ENCODE data around the gene MICALL2.

DNA sequence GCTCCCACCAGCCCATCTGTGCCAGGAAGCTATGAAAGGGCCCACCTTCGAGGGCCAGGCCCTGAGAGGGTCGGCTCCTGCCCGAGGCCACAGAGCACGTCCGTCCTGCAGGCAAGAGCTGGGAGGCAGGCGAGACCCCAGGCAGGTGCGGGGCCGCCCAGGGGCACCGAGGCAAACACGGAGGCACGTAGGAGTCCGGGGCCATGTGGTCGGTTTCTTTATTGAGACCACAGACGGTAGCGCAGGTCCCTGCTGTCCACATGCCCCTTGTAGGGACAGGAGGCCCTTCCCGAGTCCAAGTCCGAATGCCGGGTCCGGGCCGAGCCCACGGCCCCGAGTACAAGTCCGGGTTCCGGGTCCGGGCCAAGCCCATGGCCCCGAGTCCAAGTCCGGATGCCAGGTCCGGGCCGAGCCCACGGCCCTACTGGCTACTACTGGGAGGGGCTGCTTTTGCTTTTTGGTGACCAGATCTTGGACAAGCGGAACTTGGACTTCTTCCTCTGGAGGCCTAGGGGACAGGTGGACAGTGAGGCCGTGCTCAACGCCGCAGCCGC is 25.0 kb downstream of the MICALL2 start:
- TF ChIP-seq, protein P1, sequence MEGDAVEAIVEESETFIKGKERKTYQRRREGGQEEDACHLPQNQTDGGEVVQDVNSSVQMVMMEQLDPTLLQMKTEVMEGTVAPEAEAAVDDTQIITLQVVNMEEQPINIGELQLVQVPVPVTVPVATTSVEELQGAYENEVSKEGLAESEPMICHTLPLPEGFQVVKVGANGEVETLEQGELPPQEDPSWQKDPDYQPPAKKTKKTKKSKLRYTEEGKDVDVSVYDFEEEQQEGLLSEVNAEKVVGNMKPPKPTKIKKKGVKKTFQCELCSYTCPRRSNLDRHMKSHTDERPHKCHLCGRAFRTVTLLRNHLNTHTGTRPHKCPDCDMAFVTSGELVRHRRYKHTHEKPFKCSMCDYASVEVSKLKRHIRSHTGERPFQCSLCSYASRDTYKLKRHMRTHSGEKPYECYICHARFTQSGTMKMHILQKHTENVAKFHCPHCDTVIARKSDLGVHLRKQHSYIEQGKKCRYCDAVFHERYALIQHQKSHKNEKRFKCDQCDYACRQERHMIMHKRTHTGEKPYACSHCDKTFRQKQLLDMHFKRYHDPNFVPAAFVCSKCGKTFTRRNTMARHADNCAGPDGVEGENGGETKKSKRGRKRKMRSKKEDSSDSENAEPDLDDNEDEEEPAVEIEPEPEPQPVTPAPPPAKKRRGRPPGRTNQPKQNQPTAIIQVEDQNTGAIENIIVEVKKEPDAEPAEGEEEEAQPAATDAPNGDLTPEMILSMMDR (tag by site-specific recombination; IDR thresholded peaks at IDR 0.05) = no peak
- TF ChIP-seq YY1 (tag by site-specific recombination; IDR thresholded peaks at IDR 0.05) (no peak), ZNF707 (tag by site-specific recombination; IDR thresholded peaks at IDR 0.05) (no peak), ZNF341 (tag by site-specific recombination; IDR thresholded peaks at IDR 0.05; ENCODE audit: low read depth) (no peak), RBAK (tag by site-specific recombination; IDR thresholded peaks at IDR 0.05) (no peak), ZNF335 (tag by site-specific recombination; conservative IDR thresholded peaks at IDR 0.05) (no peak), ZNF184 (tag by site-specific recombination; IDR thresholded peaks at IDR 0.05) (no peak), SETDB1 (IDR thresholded peaks at IDR 0.05; ENCODE audit: insufficient read length, low read length) (no peak), ZNF10 (tag by site-specific recombination; IDR thresholded peaks at IDR 0.05) (no peak)
- TF ChIP-seq, protein P2, sequence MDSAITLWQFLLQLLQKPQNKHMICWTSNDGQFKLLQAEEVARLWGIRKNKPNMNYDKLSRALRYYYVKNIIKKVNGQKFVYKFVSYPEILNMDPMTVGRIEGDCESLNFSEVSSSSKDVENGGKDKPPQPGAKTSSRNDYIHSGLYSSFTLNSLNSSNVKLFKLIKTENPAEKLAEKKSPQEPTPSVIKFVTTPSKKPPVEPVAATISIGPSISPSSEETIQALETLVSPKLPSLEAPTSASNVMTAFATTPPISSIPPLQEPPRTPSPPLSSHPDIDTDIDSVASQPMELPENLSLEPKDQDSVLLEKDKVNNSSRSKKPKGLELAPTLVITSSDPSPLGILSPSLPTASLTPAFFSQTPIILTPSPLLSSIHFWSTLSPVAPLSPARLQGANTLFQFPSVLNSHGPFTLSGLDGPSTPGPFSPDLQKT (IDR thresholded peaks at IDR 0.05; ENCODE audit: borderline replicate concordance, low read depth, low read length) = no peak
- TF ChIP-seq, protein P3, sequence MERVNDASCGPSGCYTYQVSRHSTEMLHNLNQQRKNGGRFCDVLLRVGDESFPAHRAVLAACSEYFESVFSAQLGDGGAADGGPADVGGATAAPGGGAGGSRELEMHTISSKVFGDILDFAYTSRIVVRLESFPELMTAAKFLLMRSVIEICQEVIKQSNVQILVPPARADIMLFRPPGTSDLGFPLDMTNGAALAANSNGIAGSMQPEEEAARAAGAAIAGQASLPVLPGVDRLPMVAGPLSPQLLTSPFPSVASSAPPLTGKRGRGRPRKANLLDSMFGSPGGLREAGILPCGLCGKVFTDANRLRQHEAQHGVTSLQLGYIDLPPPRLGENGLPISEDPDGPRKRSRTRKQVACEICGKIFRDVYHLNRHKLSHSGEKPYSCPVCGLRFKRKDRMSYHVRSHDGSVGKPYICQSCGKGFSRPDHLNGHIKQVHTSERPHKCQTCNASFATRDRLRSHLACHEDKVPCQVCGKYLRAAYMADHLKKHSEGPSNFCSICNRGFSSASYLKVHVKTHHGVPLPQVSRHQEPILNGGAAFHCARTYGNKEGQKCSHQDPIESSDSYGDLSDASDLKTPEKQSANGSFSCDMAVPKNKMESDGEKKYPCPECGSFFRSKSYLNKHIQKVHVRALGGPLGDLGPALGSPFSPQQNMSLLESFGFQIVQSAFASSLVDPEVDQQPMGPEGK (tag by site-specific recombination; IDR thresholded peaks at IDR 0.05) = no peak
- TF ChIP-seq, protein P4, sequence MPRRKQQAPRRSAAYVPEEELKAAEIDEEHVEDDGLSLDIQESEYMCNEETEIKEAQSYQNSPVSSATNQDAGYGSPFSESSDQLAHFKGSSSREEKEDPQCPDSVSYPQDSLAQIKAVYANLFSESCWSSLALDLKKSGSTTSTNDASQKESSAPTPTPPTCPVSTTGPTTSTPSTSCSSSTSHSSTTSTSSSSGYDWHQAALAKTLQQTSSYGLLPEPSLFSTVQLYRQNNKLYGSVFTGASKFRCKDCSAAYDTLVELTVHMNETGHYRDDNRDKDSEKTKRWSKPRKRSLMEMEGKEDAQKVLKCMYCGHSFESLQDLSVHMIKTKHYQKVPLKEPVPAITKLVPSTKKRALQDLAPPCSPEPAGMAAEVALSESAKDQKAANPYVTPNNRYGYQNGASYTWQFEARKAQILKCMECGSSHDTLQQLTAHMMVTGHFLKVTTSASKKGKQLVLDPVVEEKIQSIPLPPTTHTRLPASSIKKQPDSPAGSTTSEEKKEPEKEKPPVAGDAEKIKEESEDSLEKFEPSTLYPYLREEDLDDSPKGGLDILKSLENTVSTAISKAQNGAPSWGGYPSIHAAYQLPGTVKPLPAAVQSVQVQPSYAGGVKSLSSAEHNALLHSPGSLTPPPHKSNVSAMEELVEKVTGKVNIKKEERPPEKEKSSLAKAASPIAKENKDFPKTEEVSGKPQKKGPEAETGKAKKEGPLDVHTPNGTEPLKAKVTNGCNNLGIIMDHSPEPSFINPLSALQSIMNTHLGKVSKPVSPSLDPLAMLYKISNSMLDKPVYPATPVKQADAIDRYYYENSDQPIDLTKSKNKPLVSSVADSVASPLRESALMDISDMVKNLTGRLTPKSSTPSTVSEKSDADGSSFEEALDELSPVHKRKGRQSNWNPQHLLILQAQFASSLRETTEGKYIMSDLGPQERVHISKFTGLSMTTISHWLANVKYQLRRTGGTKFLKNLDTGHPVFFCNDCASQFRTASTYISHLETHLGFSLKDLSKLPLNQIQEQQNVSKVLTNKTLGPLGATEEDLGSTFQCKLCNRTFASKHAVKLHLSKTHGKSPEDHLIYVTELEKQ (tag by site-specific recombination; IDR thresholded peaks at IDR 0.05; ENCODE audit: borderline replicate concordance) = no peak

All from HEK293 (cell line).